ENCODE data around the gene CNTNAP5.

CNTNAP5 gene

GRCh38 chr2:124646166-124646815 lies 621.2 kb downstream of the CNTNAP5 start:
- DNase-seq: no peak

DNA sequence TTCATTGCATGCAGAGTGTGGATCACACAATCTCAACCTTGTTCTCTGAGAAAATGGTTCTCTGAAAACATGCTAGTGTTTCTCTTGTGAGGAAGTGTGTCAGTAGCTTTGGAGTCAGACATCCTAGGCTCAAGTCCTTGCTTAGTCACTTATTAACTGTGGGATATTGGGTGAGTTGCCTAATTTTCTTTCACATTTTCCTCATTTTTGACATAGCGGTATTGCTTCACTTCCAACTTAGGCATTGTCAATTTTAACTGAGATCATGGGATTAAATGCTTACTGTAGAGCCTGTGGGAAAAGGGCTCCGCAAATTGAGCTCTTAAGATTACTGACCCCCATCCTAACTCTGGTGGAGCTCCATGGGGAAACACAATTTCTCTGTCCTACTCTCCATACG lies 622.2 kb downstream of the CNTNAP5 start:
- no peak for DNase-seq

DNA sequence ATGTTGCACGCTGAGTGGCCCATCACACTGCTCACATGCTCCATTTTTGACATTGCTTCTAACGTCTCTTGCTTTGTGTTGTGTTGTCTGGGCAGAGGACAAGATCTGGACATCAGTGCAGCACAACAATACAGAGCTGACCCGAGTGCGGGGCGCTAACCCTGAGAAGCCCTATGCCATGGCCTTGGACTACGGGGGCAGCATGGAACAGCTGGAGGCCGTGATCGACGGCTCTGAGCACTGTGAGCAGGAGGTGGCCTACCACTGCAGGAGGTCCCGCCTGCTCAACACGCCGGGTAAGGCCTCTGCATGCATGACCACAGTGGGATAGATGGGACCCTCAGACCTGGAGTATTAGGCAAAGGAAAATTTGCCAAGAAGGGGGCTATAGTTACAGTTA lies 622.6 kb downstream of the CNTNAP5 start:
- no peak for DNase-seq

- no peak for DNase-seq
Observed at GRCh38 chr2:124649001-124649400, 623.9 kb downstream of the CNTNAP5 start.

GRCh38 chr2:124652099-124652498 lies 627.0 kb downstream of the CNTNAP5 start:
- DNase-seq: no peak

DNA sequence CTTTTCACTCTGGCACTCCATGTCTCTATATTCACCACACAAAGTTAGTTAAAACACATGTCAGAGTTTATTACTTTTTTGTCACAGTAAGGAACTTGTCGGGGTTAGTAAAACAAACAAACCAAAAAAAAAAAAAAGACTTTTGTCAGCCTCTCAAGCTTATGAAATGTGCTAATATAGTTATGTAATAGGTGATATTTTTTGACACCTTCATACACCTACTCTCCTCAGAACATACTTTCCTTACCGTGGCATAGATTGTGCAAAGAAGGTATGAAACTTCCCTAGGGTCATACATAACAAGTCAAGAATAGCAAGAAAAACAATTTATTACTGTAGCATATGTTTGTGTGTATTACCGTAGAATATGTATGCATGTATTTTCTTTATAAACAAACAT lies 633.3 kb downstream of the CNTNAP5 start:
- no peak for DNase-seq

GRCh38 chr2:124661558-124661957 lies 636.5 kb downstream of the CNTNAP5 start:
- no peak for DNase-seq

DNA sequence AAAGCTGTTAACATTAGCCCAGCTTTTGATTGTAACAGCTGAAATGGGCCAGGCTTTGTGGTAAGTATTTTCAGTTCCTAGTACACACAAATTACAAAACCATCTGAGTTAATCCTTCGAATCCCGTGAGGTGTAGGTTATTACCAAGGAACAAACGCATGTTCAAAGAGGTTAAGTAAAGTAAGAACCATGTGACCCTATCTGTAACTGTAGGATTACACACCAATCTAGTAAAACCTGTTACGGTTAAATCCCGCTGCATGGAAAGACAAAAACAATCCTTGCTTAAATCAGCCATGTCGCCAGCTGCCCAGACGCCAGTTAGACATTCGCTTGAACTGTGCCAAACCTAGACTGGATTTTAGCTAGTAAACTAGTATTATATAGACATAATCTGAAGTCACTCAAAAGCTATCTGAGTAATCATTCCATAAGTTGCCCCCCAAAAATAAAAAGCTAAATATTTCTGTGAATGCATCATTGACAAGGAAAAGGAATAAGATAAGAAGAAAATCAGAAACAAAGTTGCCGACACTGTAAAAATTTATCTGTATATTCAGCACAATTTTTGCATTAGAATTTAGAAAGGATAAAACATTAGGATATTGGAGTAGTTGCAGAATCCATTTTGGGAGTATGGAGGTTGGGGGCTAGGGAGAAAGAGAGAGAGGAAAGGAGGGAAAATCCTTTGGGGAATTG lies 638.0 kb downstream of the CNTNAP5 start:
- no peak for DNase-seq

DNA sequence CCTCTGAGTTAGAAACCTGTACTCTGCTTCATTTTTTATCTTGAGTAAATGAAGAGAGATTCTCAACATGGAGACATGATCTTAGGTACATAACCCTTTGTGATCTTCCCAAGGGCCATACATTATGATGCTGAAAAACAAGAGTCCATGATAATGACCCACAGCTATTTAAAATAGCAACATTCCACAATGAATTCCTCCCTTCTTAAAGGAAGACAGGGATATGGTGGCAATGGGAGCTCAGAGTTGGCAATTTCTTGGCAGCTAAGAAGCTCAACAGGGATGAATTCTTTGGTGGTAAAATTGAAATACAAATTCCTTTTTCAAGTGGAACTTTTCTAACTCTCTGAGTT lies 638.5 kb downstream of the CNTNAP5 start:
- DNase-seq: no peak

DNA sequence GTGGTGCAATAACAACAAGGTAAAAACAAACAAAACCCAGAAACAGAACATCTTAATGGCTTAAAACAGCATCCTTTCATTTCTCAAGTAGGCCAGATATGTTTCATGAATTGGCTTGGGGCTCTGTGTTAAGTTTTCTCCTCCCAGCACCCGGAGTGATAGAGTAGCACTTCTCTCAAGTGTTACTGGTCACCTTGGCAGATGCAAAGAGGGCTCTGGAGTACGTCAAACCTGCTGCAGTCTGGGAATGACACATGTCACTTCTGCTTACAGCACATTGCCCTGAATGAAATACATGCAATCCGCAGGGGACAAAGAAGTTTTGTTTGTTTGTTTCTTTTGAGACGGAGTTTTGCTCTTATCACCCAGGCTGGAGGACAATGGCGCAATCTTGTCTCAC lies 639.3 kb downstream of the CNTNAP5 start:
- no peak for DNase-seq

- peak; percentile 8 for DNase-seq
Observed at GRCh38 chr2:124666976-124667375, 641.9 kb downstream of the CNTNAP5 start.

DNA sequence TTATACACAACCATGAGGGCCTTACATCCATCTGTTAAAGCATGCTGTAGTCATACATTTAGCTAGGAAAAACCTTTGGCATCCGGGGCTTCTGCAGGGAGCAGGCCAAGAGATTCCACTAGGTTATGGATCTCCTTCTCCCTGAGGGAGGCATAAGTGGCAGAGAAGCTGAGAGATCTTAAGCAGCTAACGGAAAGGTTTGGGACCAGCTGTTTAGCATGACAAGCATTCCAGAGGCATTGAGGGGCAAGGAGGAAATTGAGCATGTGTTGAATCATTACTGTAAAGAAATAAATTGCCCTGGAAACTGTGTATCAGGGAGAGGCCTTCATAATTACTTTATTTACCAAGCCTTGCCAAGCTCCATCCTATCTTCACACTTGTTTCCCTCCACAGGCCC lies 643.1 kb downstream of the CNTNAP5 start:
- no peak for DNase-seq

DNA sequence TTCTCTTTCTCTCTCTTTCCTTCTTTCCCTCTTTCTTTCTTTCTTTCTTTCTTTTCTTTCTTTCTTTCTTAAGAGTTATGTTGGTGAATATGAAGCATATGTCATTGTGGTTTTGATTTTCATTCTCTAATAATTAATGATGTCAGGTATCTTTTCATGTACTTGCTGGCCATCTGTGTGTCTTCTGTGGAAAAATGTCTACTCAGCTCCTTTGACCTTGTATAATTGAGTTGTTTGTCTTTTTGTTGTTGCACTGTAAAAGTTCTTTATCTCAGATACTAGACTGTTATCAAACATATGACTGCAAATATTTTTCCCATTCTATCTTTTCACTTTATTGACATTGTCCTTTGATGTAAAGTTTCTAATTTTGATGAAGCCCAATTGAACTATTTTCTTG lies 645.1 kb downstream of the CNTNAP5 start:
- no peak for DNase-seq

DNA sequence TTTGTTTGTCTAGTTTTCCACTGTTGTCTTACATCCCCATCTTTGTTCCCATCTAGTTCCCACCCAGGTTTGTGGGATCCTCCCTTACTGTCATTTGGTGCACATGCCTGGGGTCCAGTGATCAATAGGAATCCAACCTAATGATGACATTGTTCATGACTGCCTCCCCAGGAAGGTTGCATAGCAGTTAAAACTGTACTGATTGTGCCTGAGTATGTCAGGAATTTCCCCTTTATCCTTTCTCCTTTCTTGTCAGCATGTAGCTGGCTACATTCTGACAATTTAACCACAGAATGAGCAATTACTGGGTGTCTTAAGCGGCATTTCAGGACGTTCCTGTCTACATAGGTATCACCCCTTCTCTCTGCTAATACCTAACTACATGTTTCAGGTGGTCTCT lies 653.0 kb downstream of the CNTNAP5 start:
- no peak for DNase-seq

- DNase-seq: peak; percentile 84
Observed at GRCh38 chr2:124683536-124684428, 658.7 kb downstream of the CNTNAP5 start.

- DNase-seq: no peak
Observed at GRCh38 chr2:124689348-124689747, 664.3 kb downstream of the CNTNAP5 start.

- DNase-seq: peak; percentile 9
Observed at GRCh38 chr2:124692216-124692615, 667.1 kb downstream of the CNTNAP5 start.

GRCh38 chr2:124692707-124693106 lies 667.6 kb downstream of the CNTNAP5 start:
- no peak for DNase-seq

DNA sequence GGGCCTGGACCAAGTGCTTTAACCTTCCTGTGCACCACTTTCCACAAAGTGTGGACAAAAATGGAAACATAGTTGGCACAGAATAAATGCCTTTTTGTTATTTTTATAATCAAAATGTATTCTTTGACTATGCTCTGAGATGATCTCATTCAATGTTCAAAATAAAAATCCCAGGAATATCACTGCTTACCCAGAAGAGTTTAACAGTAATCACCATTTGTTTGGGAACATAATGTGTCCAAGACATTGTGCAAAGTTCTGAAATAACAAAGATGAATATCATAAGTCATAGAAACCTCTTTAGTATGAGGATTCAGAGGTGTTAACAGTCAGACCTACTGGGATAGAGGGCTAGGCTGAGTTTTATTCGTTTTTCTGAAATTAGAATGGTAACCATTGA lies 668.1 kb downstream of the CNTNAP5 start:
- DNase-seq: no peak

DNA sequence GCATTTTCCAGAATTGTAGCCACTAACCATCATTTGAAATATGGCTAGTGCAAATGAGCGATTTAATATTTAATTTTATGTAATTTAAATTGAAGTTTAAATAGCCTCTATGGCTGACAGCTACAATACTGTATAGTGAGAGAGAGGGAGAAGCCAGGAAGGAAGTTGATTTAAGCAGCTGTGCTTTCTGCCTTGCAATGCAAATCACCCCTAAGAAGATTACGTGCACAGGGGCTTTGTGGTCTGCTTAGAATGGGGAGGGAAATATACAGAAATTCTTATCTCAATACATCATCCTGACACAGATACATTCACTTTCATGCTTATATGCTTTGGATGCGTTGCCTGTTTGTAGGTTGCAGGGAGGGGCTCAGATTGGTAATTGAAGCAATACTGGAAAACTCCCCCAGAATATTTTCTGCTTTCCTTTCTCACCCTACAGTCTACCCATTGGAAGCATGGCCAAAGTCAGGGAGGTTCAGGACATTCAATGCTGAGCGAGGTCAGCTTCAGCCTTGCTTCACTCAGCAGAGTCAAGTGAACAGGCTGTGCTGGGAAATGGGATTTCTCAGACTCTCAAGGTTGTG lies 674.0 kb downstream of the CNTNAP5 start:
- DNase-seq: no peak

DNA sequence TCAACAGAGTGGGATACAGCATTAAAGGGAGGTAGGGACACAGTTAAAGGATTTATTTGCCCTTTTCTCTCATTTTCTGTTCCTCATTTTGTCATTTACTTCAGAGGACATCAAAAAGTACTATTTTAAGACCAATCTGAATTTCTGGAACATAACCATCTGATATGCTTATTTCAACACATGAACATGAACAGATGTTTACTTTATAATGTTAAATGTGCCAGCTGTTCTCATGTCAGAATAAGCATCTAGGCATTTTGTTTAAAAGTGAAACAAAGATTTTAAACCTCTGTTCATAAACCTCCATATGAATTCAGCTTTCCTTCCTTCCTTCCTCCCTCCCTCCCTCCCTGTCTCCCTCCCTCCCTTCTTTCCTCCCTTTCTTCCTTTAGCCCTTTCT lies 677.7 kb downstream of the CNTNAP5 start:
- DNase-seq: no peak

DNA sequence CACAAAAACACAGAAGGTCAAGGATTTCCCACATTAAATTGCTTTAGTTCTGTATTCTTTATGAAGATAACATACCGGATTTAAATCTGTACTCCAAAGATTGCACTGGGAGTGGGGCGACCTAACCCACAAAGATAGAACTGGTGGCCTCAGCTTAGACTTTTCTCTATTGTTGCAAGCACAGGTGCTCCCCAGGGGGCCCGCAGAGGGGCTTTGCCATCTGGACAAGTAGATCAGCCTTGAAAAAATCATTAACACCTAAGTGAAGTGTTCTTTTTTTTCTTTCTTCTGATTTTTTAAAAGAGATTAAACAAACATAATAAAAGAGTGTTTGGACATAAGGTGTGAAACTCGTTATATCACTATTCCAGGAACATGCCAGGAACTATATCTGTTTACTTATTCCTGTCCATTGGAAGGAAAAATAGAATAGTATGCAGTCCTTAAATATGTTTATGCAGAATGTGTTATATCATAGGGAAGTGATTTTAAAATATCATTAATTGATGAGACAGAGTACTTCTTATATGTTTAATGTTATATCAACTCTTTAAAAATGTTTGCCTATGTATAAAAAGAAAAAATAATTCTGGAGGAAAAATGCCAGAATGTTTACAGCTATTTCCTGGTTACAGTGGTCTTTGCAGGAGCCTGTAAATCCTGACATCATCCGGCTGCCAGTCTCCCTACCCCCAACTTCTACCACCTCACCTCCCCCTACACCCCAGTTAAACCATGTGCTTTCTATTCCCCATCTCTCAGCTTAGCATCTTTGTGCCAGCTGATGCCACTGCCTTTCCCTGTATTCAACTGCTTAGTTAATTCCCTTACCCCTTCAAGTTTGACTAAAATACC lies 679.2 kb downstream of the CNTNAP5 start:
- peak; percentile 21 for DNase-seq

- no peak for DNase-seq
Observed at GRCh38 chr2:124708661-124709060, 683.6 kb downstream of the CNTNAP5 start.

Measured in DMS53 (cell line).